IMR-90 (cell line): ENCODE data around the gene EXOC2. TPM values are rescaled to one million over a fixed set of nuclear protein-coding genes. Genes with fewer than 3 reads are reported as not detected.

ENCODE experiments used
- ATAC-seq: fragments of 200-7000 bp; cut with Tn5 transposase; 2 replicates; pipeline ENCODE4 v1.9.1; 2020; ENCODE audit warnings: low read depth, mild to moderate bottlenecking, moderate library complexity
- BruUV-seq: library from RNA; stranded (reverse); fragments of 400-500 nt; replicated peaks from 2 replicates; lab custom pipeline; 2021; lab: Mats Ljungman, UMichigan
- CTCF ChIA-PET: fragments of 300-600 bp; formaldehyde crosslinking; extraction: SDS; loops from one replicate; lab custom pipeline; 2021; ENCODE audit warnings: antibody characterized with exemption; lab: Yijun Ruan, JAX
- POLR2A ChIA-PET: fragments of 300-600 bp; sonication (Branson Sonifier 250); formaldehyde crosslinking; loops from one replicate; lab custom pipeline; 2022; ENCODE audit warnings: antibody characterized with exemption; ENCODE audit not compliant: unreplicated experiment; lab: Charles Lee
- DNase-seq: peaks from one replicate; pipeline ENCODE4 v3.0.0; 2013
- H2AFZ ChIP-seq: replicated peaks from 2 replicates; pipeline ENCODE3; 2013; ENCODE audit warnings: low read length, mild to moderate bottlenecking; ENCODE audit not compliant: poor library complexity
- H2AK5ac ChIP-seq: 2 replicates; pipeline ENCODE4 v1.6.1; 2013; ENCODE audit warnings: low read depth, low read length, inconsistent platforms
- H2AK9ac ChIP-seq: replicated peaks from 2 replicates; pipeline ENCODE3; 2013; ENCODE audit warnings: mild to moderate bottlenecking, low read depth, low read length, moderate library complexity; ENCODE audit not compliant: poor library complexity
- H2BK120ac ChIP-seq: 2 replicates; pipeline ENCODE4 v1.6.1; 2013; ENCODE audit warnings: low read depth, low read length, inconsistent platforms
- H2BK15ac ChIP-seq: 3 replicates; pipeline ENCODE4 v1.6.1; 2013; ENCODE audit warnings: low read depth, low read length, inconsistent platforms
- H2BK20ac ChIP-seq: 2 replicates; pipeline ENCODE4 v1.6.1; 2013; ENCODE audit warnings: low read depth, mild to moderate bottlenecking, inconsistent platforms, low read length, moderate library complexity
- H2BK5ac ChIP-seq: 2 replicates; pipeline ENCODE4 v1.6.1; 2013; ENCODE audit warnings: mild to moderate bottlenecking, low read depth, low read length, inconsistent platforms; ENCODE audit not compliant: poor library complexity, severe bottlenecking
- H3K14ac ChIP-seq: replicated peaks from 2 replicates; pipeline ENCODE4 v1.6.1; 2013; ENCODE audit warnings: low read depth, low read length, inconsistent platforms
- H3K18ac ChIP-seq: 2 replicates; pipeline ENCODE4 v1.6.1; 2013; ENCODE audit warnings: low read depth, low read length, control low read depth
- H3K23ac ChIP-seq: 2 replicates; pipeline ENCODE4 v1.6.1; 2013; ENCODE audit warnings: low read depth, low read length, inconsistent platforms
- H3K27ac ChIP-seq: 2 replicates; pipeline ENCODE4 v1.5.1; 2013; ENCODE audit warnings: mild to moderate bottlenecking, control low read depth, low read length; ENCODE audit not compliant: insufficient read depth
- H3K27me3 ChIP-seq: 2 replicates; pipeline ENCODE4 v1.6.1; 2013; ENCODE audit warnings: low read length; ENCODE audit not compliant: control insufficient read depth, insufficient read depth
- H3K36me3 ChIP-seq: 2 replicates; pipeline ENCODE4 v1.6.1; 2013; ENCODE audit warnings: low read length, mixed read lengths; ENCODE audit not compliant: control insufficient read depth, insufficient read depth
- H3K4ac ChIP-seq: 2 replicates; pipeline ENCODE4 v1.6.1; 2013; ENCODE audit warnings: low read depth, low read length, inconsistent platforms
- H3K4me1 ChIP-seq: 2 replicates; pipeline ENCODE4 v1.6.1; 2013; ENCODE audit warnings: low read length, mixed read lengths; ENCODE audit not compliant: control insufficient read depth, insufficient read depth
- H3K4me2 ChIP-seq: 2 replicates; pipeline ENCODE4 v1.6.1; 2013; ENCODE audit warnings: low read depth, mild to moderate bottlenecking, control low read depth, low read length, moderate library complexity
- H3K4me3 ChIP-seq: 2 replicates; pipeline ENCODE4 v1.5.1; 2013; ENCODE audit warnings: low read depth, mild to moderate bottlenecking, control low read depth, low read length, moderate library complexity; ENCODE audit not compliant: insufficient read depth
- H3K56ac ChIP-seq: 2 replicates; pipeline ENCODE4 v1.6.1; 2013; ENCODE audit warnings: low read length, inconsistent platforms; ENCODE audit not compliant: insufficient read depth; ENCODE audit errors: extremely low read depth
- H3K79me1 ChIP-seq, 2 experiments: 2 replicates each; pipeline ENCODE4 v1.6.1; 2013; ENCODE audit warnings: low read length in 2 of 2, inconsistent platforms in 1 of 2, low read depth in 1 of 2
- H3K9ac ChIP-seq: 2 replicates; pipeline ENCODE4 v1.6.1; 2013; ENCODE audit warnings: low read depth, low read length, control low read depth
- H3K9me1 ChIP-seq: 2 replicates; pipeline ENCODE4 v1.6.1; 2013; ENCODE audit warnings: low read length, inconsistent platforms; ENCODE audit not compliant: insufficient read depth
- H3K9me3 ChIP-seq: 2 replicates; pipeline ENCODE4 v1.6.1; 2013; ENCODE audit warnings: low read length; ENCODE audit not compliant: control insufficient read depth, insufficient read depth
- H4K20me1 ChIP-seq: 2 replicates; pipeline ENCODE4 v1.6.1; 2013; ENCODE audit warnings: low read length, inconsistent platforms; ENCODE audit not compliant: insufficient read depth
- H4K5ac ChIP-seq: 2 replicates; pipeline ENCODE4 v1.6.1; 2013; ENCODE audit warnings: mild to moderate bottlenecking, low read depth, low read length, control low read depth
- H4K8ac ChIP-seq, 2 experiments: 2 replicates each; pipeline ENCODE4 v1.6.1; 2013; ENCODE audit warnings: low read depth in 2 of 2, low read length in 2 of 2, control low read depth in 1 of 2, inconsistent platforms in 1 of 2
- H4K91ac ChIP-seq: 2 replicates; pipeline ENCODE4 v1.6.1; 2013; ENCODE audit warnings: low read depth, low read length, inconsistent platforms; ENCODE audit not compliant: insufficient read depth
- CEBPB ChIP-seq: IDR thresholded peaks from 2 replicates; pipeline ENCODE4 v1.6.1; 2012; ENCODE audit warnings: low read depth, low read length, improper control_type of control experiment
- CHD1 ChIP-seq: IDR thresholded peaks from 2 replicates; pipeline ENCODE4 v1.6.1; 2012; ENCODE audit warnings: low read depth, low read length, improper control_type of control experiment
- FOS ChIP-seq: fragments of 150-350 bp; IDR thresholded peaks from 2 replicates; pipeline ENCODE4 v1.6.1; 2016; ENCODE audit warnings: low read depth, low read length
- MAFK ChIP-seq: IDR thresholded peaks from 2 replicates; pipeline ENCODE4 v1.6.1; 2012; ENCODE audit warnings: low read depth, low read length, improper control_type of control experiment
- MAZ ChIP-seq: IDR thresholded peaks from 2 replicates; pipeline ENCODE4 v1.6.1; 2012; ENCODE audit warnings: low read depth, mild to moderate bottlenecking, low read length, improper control_type of control experiment, moderate library complexity, borderline replicate concordance
- MXI1 ChIP-seq: IDR thresholded peaks from 2 replicates; pipeline ENCODE4 v1.6.1; 2012; ENCODE audit warnings: low read depth, mild to moderate bottlenecking, low read length, moderate library complexity, borderline replicate concordance
- NFE2L2 ChIP-seq: fragments of 150-350 bp; IDR thresholded peaks from 2 replicates; pipeline ENCODE4 v1.6.1; 2016; ENCODE audit warnings: low read depth, mild to moderate bottlenecking, low read length
- POLR2A ChIP-seq: IDR thresholded peaks from 2 replicates; pipeline ENCODE4 v1.6.1; 2012; ENCODE audit warnings: mild to moderate bottlenecking, low read depth, low read length
- RAD21 ChIP-seq: IDR thresholded peaks from 2 replicates; pipeline ENCODE4 v1.6.1; 2012; ENCODE audit warnings: low read length, improper control_type of control experiment
- RCOR1 ChIP-seq: IDR thresholded peaks from 2 replicates; pipeline ENCODE4 v1.6.1; 2012; ENCODE audit warnings: mild to moderate bottlenecking, low read length, improper control_type of control experiment; ENCODE audit not compliant: insufficient replicate concordance
- RFX5 ChIP-seq: IDR thresholded peaks from 2 replicates; pipeline ENCODE4 v1.8.0; 2012; ENCODE audit warnings: low read depth, mild to moderate bottlenecking, low read length, moderate library complexity
- SMC3 ChIP-seq: fragments of 150-350 bp; IDR thresholded peaks from 2 replicates; pipeline ENCODE4 v1.6.1; 2016; ENCODE audit warnings: low read depth, mild to moderate bottlenecking, antibody characterized with exemption, low read length, moderate library complexity
- USF2 ChIP-seq: fragments of 150-350 bp; IDR thresholded peaks from 2 replicates; pipeline ENCODE4 v1.6.1; 2017; ENCODE audit warnings: mild to moderate bottlenecking, antibody characterized with exemption, low read length, low read depth
- WGBS, 2 experiments: methylation state at CpG; one replicate each; pipeline versions ENCODE4 v1.1.5 to v1.1.7; 2013; ENCODE audit warnings: missing lambda C conversion rate in 2 of 2; ENCODE audit not compliant: insufficient read length in 1 of 2; ENCODE audit errors: extremely low coverage in 2 of 2; 5-methylcytosine and 5-hydroxymethylcytosine counted together
- dilution Hi-C: fragments of 300-500 bp; cut with HindIII; formaldehyde crosslinking; loops from one replicate; pipeline ENCODE4 v1.14.3; 2018; ENCODE audit warnings: low sequenced_read_pairs; ENCODE audit not compliant: unreplicated experiment
- in situ Hi-C: fragments of 300-500 bp; cut with MboI; formaldehyde crosslinking; loops from 3 replicates; pipeline ENCODE4 v1.14.3; 2019; ENCODE audit warnings: low sequenced_read_pairs, inconsistent platforms, mixed read lengths
- intact Hi-C: fragments of 100-400 bp; cut with micrococcal nuclease; formaldehyde crosslinking; loops from 2 replicates; pipeline ENCODE4 v1.10.0; 2022
- polyA plus RNA-seq, 3 experiments: library from polyadenylated mRNA; depleted of rRNA; stranded (reverse); fragments of >200 nt; gene quantifications; 2 replicates each; pipeline ENCODE4 v1.2.3, GENCODE V29; 2012; ENCODE audit warnings: low replicate concordance in 1 of 3
- total RNA-seq: library from RNA; depleted of rRNA; stranded (reverse); fragments of >200 nt; gene quantifications from 2 replicates; pipeline ENCODE4 v1.2.3, GENCODE V29; 2012
- TF ChIP-seq, protein P1 (sequence below): conservative IDR thresholded peaks from 2 replicates; pipeline ENCODE4 v1.5.1; 2012; ENCODE audit warnings: mild to moderate bottlenecking, low read depth, low read length, improper control_type of control experiment

EXOC2 gene
- total and polyA plus RNA-seq, 2 of the 4 experiments (the other 2 are of a cell fraction) = 13.1 to 37.3 TPM

DNA sequence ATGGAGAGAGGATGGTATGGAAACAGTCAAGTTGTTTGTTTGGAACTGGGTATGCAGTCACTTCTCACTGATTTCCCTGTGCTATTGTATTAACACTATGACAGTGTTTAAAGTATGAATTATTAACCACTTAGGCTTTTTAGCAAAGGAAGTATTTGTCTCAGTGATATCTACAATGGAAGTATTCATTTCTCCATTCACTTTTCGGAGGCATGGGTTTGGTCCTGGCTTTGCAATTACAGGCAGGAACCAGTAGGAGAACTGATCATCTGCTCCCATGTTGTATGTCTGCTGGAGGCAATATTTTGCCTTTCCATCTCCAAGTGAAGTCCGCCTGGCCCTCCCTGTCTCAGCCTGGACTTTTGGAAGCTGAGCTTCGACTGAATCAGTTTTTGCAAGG is 30.6 kb upstream of the EXOC2 start:
- CTCF ChIA-PET = interaction anchor here (0.6 kb wide), 1 partner anchor 22 kb away, joined by 3 read pairs; no protein-coding TSS in a partner anchor
- no TSS peak for BruUV-seq
- H4K5ac ChIP-seq = no peak overlapping the region
- H2BK5ac ChIP-seq = no peak overlapping the region
- H3K14ac ChIP-seq = no peak overlapping the region
- H2BK120ac ChIP-seq = no peak overlapping the region
- H3K4me3 ChIP-seq = no peak overlapping the region
- H2BK15ac ChIP-seq = no peak overlapping the region
- H2AK5ac ChIP-seq = no peak overlapping the region
- H2AK9ac ChIP-seq = no peak overlapping the region
- no peak overlapping the region for H3K18ac ChIP-seq
- no peaks in the 10 kb centered on the region for H3K9me3 ChIP-seq
- POLR2A ChIA-PET = no interaction called here
- intact Hi-C loops = loop anchor here (2.0 to 5.0 kb wide), 4 partner anchors 131 to 674 kb away; no protein-coding TSS in a partner anchor
- no peak overlapping the region for H3K9ac ChIP-seq
- no peak for ATAC-seq
- no peak overlapping the region for H3K23ac ChIP-seq
- H3K56ac ChIP-seq = no peak overlapping the region
- TF ChIP-seq MXI1 (no peak), MAFK (no peak), RFX5 (no peak), USF2 (no peak), FOS (no peak), RCOR1 (no peak), NFE2L2 (no peak), POLR2A (no peak), SMC3 (no peak), MAZ (no peak), CHD1 (no peak), CEBPB (no peak), RAD21 (no peak)
- TF ChIP-seq, protein P1, sequence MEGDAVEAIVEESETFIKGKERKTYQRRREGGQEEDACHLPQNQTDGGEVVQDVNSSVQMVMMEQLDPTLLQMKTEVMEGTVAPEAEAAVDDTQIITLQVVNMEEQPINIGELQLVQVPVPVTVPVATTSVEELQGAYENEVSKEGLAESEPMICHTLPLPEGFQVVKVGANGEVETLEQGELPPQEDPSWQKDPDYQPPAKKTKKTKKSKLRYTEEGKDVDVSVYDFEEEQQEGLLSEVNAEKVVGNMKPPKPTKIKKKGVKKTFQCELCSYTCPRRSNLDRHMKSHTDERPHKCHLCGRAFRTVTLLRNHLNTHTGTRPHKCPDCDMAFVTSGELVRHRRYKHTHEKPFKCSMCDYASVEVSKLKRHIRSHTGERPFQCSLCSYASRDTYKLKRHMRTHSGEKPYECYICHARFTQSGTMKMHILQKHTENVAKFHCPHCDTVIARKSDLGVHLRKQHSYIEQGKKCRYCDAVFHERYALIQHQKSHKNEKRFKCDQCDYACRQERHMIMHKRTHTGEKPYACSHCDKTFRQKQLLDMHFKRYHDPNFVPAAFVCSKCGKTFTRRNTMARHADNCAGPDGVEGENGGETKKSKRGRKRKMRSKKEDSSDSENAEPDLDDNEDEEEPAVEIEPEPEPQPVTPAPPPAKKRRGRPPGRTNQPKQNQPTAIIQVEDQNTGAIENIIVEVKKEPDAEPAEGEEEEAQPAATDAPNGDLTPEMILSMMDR = no peak; the same call in 1 of the 2 replicates
- H3K4me2 ChIP-seq = no peak overlapping the region
- no peaks in the 10 kb centered on the region for H3K4me1 ChIP-seq
- peaks cover 9% of the 10 kb centered on the region for H3K27me3 ChIP-seq
- no peak overlapping the region for H3K4ac ChIP-seq
- in situ Hi-C loops = no loop called here
- no peak overlapping the region for H4K91ac ChIP-seq
- no peak overlapping the region for H3K27ac ChIP-seq
- no peak overlapping the region for H2AFZ ChIP-seq
- no peaks in the 10 kb centered on the region for H3K36me3 ChIP-seq
- no peak for DNase-seq
- no peak overlapping the region for H2BK20ac ChIP-seq
- no peaks in the 10 kb centered on the region for H3K79me1 ChIP-seq
- no peaks in the 10 kb centered on the region for H4K20me1 ChIP-seq
- no peaks in the 10 kb centered on the region for H3K9me1 ChIP-seq
- dilution Hi-C loops = no loop called here
- no peak overlapping the region for H4K8ac ChIP-seq
- WGBS, 2 experiments = no CpG with 5 or more reads among the region's 3 CpGs
